NAMALWA (cell line): ENCODE measurements around the gene EPHA10.

Source experiments
- DNase-seq: peaks from one replicate; pipeline ENCODE4 v3.0.0-alpha.2; 2015; ENCODE audit warnings: low spot score

The EPHA10 gene

DNA sequence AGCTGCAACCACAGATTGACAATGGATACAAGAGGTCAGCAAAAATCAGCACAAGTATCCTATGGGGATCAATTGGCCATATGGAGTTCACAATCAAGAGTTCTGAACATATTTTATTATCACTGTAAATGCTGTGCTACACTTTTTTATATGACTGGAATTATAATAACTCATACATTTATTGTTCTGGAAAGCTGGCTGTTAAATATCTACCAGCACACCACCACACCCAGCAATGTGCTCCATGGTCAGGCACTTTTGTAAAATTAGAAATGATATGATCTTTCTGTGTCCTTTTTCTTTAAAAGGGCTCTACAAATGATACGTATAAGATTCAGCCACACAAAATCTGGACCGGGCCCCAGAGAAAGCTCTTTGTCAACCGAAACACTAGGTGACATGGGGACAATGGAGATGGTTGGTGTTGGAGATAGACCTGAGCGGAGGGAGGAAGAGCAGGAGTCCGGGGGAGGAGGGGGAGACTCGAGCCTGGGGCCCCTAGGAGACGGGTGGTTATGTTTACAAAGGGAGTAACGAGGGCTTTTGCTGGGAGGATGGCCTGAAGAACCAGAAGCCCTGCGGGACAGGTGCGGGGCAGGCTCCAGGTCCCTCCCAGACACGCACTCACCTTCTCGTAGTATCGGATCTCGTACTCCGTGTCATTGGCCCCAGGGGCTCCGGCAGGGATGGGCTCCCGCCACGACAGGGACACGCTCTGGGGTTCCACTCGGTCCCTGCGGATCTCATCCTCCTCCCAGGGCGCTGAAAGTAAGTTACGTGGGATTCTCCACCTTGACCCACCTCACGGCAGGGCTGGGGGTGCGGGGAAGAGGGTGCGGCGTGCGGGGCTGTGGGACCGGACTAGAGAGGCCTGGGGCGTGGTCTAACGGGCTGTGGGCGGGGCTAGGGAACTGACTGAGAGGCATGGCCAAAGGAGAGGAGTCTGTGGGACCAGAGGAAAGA is 30.0 kb downstream of the EPHA10 start:
- DNase-seq = no peak

DNA sequence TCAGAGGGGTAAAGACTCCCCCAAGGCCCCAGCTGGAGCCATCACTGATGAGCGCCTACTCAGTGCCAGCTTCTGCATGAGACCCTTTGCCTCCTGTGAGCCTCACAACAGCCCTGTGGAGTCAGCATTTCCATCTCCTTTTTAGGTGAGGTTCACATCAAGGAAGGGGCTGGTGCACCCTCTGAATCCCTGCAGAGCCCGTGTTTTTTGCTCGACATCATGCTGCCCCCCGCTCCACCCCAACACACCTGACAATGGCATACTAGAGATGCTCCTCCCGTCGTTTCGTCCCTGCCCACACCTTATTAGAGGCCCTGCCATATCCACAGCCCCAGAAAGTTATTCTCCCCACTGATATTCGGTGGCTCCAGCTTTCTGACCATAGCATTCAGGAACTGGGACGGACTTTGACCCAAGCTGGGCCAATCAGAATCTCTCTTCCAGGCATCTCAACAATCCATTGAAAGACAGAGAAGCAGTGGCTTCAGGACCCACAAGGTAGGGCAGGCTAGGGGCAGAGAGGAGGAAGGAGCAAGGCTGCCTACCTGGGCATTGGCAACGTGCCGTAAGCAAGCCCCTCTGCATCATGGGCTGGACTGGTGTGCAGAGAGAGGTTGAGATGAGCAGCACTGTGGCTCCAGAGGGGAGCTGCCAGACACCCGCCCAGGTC is 32.7 kb downstream of the EPHA10 start:
- no peak for DNase-seq

DNA sequence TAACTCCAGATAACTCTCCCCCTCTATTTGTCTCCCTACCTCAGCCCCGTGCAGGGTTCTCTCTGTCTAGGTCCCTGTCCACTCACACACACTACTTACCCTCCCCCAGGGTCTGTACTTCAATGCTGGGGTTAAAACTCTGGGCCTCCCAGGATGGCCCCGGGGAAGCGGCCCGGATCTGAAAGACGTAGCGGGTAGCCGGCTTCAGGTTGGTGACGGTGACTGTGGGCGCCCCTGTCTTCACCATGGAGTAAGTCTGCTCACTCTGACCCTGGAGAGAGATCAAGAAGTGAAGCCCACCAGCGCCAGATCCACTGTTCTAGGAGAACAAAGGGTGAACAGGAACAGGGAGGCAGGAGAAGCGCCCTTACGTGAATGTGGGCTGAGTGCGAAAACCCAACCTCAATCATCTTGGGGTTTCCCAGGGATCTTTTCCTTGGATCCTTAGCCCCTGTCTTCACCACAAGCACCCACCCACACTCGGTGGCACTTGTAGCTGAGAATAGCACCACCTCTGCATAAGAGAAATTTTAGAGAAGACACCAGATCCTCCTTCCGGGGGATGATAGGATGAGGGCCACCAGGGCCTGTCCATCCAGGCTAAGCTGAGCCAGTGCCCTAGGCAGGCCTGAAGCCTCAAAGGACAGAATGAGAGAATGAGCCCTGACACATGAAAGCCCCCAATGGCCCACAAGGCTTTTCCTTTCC is 33.5 kb downstream of the EPHA10 start:
- no peak for DNase-seq

DNA sequence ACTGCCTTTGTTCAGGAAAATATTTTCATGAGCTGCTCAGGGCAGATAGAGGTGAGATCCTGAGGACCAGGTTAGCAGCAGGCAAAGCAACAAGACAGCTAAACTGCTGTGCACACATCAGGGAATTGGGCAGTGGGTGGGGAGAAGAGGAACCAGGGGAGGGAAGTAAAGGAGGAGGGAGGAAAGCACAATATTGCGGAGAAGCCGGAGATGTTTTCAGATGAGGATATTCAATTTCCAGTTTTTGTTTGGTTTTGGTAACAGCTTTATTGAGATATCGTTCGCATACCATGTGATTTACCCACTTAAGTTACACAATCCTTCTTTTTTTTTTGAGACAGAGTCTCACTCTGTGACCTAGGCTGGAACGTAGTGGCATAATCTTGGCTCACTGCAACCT is 34.5 kb downstream of the EPHA10 start:
- no peak for DNase-seq

DNA sequence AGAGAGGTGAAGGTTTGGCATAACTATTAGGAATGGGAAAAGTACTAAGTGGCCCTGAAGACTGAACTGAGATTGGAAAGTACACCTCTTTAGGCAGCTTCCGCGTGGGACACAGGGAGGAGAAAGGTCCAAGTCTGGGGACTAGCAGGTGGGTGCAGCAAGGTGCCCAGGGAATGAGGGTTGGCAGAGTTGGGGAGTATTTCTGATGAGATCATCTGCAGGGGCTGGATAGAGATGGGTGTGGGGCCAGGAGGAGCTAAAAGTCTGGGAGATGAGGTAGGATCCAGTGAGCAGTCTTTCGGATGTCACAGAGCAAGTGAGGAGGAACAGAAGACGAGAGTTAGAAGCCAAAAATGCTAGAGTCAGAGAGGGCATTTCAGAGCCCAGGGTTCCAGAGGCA is 36.5 kb downstream of the EPHA10 start:
- no peak for DNase-seq

DNA sequence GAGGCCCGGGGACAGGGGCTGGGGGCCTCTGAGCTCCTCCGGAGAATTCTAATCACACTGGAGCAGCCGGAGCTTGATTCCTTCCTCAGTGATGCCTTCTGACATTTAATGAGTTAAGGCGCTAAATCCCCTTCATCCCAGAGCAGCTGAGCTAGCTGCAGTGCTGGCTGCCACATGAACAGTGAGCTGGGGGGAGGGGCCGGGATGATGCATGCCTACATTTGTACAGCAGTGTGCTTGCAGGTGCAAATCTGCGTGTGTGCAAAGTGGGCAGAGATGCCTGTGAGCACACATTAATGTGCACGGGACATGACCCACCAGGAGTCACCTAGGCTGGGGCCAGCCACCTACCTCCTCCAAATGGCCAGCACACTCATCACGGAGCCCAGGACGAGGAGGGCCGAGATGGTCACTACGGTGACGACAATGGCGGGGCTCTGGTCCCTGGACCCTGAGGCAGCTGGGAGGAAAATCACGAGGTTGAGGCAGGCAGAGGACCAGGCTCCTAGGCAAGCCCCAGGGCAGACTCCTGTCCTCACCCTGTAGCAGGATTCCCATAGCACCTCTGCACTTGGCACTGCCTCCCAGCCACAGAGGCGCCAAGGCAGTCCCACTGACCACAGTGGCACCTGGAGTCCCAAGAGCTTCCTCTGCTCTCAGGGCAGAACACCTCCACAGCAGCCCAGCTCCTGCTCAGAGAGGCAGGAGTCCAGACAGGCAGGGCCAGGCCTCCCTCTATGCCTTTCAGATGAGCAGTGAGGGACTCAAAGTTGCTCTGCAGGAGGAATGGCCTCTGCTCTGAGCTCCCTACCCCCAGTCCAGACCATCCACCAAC is 38.0 kb downstream of the EPHA10 start:
- no peak for DNase-seq

DNA sequence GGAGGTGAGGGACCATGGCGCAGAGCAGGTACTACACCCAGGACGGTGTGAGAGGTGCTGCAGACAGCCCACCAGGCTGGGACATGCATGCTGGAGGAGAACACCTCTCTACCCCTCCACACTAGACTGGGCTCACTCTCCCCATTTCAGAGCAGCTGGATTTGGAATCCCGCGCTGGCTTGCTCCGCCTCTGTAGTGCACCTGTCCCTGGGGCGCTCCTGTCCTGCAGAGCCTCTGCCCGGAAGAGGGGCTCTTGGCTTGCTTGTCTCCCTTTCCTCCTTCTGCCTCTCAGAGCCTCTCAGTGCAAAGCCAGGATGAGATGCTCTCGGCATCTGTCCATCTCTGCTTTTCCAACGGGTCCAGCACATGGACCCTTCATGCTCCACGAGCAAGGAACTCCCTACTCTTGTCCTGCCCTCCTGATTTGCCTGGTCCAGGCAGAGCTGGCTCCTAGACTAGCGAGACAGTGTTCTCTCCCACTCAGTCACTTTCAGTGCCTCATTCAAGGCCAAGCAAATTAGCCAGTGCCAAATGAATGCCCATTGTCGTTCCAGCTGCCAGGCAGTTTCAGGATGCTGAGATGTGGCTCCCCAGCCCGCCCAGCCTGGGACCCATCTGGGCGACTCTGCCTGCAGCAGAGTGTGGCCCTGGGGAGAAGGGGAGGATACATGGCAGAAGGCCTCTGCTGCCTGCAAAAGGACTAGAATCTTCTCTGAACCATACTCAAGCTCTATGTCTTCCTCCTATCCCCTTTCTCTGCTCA is 38.9 kb downstream of the EPHA10 start:
- no peak for DNase-seq

DNA sequence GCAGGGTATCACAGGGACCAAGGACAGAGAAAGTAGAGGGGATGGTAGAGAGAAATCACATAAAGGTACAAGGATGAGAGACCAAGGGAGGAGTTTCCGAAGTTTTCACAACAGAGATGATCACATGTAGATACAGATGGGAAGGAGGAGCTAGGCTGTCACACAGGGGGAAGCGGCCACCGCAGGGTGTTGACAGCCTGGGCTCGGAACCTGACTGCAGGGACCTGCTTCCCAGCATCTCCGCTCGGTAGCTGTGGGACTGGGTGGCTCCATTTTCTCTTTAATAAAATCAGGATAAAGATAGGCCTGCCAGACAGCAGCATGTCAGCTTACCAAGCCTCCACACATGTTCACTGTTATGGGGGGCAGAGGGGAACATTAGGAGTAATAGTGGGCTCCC is 40.3 kb downstream of the EPHA10 start:
- DNase-seq = no peak

DNA sequence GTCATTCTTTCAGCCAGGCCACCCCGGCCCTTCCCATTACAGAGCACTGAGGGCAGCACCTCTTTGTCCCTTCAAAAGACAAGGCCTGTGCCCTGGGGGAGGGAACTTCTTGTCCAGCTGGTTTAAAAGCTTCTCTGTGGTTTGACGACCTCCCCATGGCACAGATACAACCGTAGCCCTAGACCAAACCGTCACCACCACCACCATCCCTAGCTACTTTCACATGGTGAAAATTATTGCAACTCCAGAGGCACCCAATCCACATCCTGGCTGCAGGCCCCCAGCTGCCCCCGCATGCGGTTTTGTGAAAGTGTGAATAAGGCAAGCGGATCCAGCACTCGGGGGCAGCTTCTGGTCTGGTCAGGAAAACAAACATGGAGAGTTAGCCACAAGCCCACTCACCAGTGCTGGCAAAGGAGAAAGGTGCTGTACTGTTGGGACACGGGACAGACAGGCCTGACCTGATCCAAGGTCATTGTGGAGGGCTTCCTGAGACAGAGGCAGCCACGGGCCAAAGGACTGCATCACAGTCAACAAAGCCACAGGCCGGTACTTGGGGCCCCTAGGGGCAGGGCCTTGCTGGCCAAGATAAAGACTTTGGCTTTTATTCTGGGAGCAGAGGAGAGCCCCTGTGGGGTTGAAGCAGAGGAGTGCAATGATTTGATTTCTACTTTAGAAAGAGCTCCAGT is 41.4 kb downstream of the EPHA10 start:
- no peak for DNase-seq

DNA sequence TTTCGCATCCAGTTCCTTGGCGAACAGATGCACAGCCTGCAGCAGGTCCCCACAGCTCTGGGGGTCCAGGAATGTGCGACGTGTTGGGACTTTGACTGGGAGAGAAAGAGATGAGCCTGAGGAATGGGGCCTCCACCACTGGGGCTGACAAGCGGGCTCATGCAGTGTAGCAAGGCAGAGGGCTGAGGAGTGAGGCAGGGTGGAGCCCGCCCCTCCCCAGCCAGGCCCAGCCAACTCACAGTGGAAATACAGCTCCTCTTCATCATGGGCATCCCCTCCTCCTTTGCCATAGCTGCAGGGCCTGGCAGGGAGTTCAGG is 41.9 kb downstream of the EPHA10 start:
- no peak for DNase-seq

DNA sequence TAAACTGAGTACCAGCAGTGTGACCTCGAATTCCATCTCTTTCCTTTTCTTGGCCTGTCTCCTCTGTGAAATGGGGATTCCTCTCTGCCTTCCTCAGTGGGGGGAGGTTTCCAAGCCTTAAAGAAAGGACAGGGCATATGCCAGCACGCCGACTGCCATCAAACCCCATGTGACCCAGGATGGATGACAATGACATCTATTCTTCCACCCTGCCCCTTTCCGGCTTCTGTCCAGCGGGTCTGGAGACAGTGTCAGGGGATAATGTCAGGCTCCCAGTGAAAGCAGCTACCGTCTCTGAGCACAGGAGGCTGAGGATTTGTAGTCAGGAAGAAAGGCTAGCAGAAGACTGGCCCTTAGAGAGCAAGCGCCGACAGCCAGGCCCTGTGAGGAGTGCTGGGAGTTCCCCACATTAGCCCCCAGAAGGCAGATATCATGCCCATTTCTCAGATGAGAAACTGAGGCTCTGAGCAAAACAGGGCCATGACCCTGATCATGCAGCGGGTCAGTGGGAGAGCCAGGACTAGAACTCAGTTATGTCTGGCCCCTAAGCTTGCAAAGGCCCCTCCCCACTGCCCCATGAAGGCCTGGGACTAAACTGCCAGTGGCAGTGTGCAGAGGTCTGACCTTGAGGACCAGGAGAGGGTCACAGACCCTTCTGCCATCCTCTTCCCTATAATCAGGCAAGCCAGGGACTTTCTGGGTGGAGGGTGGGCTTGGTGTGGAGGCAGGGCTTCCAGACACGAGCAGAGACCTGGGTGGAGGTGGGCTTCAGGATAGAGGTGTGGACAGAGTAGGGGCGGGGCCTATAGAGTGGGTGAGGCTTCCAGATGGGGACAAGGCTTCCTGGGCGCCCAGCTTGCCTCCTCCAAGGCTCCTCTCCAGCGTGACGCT is 42.5 kb downstream of the EPHA10 start:
- no peak for DNase-seq

DNA sequence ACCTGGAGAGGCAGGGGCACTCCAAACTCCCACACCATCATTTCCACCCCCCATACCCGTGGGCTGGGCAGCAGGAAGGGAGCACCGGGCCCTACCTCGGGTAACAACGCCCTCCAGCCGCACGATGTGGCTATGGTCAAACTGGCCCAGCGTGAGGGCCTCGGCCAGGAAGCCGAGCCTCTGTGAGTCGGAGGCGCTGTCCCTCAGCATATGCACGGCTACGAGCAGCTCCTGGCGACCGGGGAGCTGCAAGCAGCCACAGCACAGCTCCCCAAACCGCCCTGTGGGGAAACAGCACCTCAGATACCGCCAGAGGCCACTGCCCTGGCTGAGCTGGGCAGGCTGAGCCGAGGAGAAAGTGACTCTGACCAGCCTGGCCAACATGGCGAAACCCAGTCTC is 43.4 kb downstream of the EPHA10 start:
- no peak for DNase-seq

DNA sequence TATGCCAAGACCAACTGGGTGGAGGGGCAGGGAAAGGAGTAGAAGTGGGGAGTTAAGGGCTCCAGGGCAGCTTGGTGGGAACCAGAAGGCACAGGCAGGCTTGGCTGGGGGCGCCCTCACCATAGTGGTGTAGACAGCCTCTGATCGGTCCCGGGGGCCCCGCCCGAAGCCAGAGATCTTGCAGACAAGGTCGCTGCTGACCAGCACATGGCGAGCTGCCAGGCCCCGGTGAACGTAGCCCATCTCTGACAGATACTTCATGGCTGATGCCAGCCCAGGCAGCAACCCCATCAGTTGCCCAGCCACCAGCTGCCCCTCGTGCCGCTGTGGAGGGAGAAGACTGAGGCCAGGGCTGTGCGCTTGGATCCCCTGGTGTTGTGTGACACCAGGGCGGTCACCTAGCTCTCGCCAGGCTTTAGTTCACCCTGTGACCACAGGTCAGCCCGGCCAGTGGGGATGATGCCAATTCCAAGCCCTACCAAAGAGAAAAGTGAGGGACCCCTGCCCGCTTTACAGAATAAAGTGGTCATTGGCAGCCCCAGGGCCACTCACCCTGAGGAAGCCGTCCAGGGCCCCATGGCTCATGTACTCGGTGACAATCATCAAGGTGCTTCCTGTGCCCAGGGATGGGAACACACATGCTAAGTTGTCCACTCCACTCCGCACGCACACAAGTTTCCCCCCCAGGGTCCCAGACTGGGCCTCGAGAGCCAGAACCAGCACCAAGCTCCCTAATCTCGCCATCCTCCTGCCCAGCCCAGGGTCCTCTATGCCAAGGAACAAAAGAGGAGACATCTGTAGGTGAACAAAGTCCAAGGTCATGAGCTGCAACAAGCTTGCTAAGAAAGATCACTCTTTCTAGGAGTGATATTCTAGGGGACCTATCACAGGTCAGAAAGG is 44.4 kb downstream of the EPHA10 start:
- no peak for DNase-seq

DNA sequence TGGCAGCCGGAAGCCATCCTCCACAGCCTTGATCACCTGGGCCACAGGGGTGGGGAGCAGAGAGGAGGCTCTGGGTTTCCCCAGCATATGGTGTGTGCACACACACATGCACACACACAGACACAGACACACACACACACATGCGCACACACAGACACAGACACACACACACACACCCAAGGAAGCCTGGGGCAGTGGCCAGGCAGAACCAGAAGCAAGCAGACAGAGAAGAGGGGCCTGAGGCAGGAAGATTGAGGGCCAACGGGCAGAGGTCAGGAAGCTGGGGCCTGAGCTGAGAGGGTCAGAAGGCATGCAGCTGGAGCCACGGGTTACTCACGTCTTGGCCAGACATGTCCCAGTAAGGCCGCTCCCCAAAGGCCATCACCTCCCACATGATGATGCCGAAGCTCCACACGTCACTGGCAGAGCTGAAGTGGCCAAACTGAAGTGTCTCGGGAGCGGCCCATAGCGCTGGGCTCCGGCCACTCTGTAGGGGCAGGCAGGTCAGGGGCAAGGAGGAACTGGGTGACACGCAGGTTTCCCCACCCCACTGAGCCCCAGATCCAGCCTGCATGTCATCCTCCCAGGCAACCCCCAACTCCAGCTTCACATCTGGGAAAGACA is 45.2 kb downstream of the EPHA10 start:
- DNase-seq = no peak

DNA sequence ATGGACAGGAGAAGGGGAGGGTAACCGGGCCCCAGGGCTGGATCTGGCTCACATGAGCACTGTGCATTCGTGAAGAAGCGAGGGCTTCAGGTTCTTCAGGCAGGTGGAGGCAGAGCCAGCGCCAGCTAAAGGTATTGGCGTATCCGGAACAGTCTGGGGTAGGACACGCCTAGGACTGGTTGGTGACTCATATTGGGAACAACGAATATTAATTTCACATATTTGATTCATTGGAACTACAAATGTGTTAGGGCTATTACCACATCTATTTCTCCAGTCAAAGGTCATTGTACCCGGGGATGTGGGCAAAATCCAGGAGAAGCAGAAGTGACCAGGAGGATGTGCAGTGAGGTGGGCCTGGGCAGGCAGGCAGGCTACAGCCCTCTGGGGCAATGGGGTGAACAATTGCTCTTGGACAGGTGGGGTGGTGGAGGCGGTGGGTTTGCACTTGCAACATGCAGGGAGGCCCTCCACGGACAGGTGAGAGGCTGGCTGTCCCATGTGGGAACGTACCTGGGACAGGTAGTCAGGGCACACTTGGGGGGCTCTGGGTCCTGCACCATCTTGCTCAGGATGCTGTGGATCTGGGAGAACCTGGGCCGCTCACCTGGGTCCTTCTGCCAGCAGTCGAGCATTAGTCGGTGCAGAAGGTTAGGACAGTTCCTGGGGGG is 45.9 kb downstream of the EPHA10 start:
- no peak for DNase-seq

DNA sequence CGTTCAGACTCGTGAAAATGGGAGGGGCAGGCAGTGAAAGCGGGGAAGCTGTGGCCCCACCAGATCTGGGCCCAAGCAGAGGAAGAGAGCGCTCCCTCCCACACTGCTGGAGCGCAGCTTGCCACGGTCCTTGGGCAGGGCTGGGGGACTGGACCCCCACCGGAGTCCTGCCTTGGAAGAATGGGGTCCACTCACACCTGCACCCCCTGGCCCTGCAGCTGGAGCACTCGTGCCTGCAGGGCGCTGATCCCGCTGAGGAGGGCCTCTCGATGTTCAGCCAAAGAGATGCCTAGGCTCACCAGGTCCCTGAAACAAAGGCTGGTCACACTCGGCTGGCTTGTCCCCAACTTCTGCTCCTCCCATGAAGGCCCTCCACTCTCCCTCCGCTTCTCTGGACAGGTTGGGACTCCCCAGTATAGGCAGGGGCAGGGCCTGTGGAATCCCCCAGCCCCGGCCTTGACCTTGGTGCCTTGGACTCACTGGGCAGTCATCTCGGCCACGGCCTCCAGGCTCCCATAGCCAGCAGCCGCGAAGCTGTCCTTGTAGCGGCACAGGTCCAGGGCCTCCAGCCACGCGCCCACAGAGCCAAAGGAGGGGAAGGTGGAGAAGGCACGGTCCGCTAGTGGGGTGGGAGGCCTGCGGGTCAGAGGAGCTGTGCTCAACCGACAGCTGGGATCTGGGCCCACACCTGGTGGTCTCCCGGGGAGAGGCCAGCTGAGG is 46.6 kb downstream of the EPHA10 start:
- DNase-seq = no peak

DNA sequence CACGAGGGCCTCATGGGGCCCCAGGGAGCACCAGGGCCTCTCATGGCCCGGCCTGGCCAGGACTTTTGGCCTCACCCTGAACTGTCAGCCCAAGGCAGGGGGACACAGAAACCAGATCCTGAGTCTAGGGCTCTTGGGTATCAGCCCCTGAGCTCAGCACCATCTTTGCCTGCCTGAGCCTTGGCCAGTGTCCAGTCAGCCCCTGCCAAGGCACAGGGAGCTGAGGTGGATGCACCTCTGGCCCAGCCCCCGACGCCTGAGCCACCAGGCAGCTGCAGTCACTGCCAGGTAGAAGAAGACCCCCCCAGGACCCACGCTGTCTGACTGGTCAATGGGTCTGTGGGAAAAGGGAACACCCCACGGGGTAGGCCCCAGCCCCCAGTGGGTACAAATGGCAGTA is 47.3 kb downstream of the EPHA10 start:
- no peak for DNase-seq
